ENCODE results near the gene TGFBI. TPM values are rescaled to one million over a fixed set of nuclear protein-coding genes. Genes with fewer than 3 reads are reported as not detected.

TGFBI gene
- total RNA-seq, 1 donor from 2014 or later: 9.5 TPM

DNA sequence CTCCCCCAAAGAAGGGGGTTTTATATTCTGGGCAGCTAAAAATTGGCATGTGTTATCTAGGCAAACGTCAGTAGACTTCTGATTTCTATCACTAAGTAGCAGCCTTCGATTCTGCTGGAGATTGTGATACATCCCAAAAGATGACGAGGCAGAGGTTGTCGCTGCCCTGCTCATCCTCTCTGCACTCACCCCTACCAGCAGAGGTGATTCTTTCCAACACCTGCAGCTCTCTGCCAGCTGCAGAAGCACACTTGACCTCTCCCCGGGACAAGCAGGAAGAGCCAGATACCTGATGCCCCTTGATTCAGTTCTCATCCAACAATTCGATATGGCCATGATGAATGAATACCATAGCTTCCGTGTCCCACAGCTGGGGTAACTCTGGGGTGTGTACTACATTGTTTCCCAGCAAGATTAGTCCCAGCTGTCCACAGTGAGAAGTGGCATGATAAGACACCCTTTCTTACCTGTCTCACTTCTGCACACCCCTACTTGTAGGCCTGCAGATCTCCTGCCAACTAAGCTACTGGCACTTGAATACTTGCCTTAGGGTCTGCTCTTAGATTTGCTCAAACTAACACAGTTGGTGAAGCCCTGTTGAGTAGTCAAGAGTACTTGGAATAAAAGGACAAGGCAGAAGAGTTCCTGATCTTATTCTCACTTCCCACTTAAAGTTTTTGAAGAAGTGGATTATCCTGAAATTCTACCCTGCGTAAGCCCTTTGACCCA is 66.3 kb downstream of the TGFBI start:
- no peaks in the 10 kb centered on the region for H3K9me3 Mint-ChIP-seq
- H3K27me3 ChIP-seq: no peaks in the 10 kb centered on the region
- TF ChIP-seq EZH2 (IDR thresholded peaks at IDR 0.05) (no peak), EZH2phosphoT487 (IDR thresholded peaks at IDR 0.05) (no peak)
- TF ChIP-seq, protein P1, sequence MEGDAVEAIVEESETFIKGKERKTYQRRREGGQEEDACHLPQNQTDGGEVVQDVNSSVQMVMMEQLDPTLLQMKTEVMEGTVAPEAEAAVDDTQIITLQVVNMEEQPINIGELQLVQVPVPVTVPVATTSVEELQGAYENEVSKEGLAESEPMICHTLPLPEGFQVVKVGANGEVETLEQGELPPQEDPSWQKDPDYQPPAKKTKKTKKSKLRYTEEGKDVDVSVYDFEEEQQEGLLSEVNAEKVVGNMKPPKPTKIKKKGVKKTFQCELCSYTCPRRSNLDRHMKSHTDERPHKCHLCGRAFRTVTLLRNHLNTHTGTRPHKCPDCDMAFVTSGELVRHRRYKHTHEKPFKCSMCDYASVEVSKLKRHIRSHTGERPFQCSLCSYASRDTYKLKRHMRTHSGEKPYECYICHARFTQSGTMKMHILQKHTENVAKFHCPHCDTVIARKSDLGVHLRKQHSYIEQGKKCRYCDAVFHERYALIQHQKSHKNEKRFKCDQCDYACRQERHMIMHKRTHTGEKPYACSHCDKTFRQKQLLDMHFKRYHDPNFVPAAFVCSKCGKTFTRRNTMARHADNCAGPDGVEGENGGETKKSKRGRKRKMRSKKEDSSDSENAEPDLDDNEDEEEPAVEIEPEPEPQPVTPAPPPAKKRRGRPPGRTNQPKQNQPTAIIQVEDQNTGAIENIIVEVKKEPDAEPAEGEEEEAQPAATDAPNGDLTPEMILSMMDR (IDR thresholded peaks at IDR 0.05): no peak
- H3K27me3 Mint-ChIP-seq (ENCODE audit: insufficient read depth, low read depth): no peaks in the 10 kb centered on the region
- no peak overlapping the region for H2AFZ ChIP-seq (replicated peaks)
- H3K36me3 Mint-ChIP-seq: no peaks in the 10 kb centered on the region
- H3K9me3 ChIP-seq (ENCODE audit: low read depth): no peaks in the 10 kb centered on the region
- H3K27ac Mint-ChIP-seq: no peak overlapping the region
- no peak for DNase-seq (ENCODE audit: low spot score)
- H3K9ac ChIP-seq: no peak overlapping the region
- H3K27ac ChIP-seq: no peak overlapping the region
- no peaks in the 10 kb centered on the region for H3K4me1 ChIP-seq
- H3K4me1 Mint-ChIP-seq: peaks cover 6% of the 10 kb centered on the region
- H3F3A ChIP-seq (ENCODE audit: low read depth): no peaks in the 10 kb centered on the region
- H3K4me2 ChIP-seq: no peak overlapping the region
- no peak overlapping the region for H3K4me3 ChIP-seq
- H3K79me2 ChIP-seq (ENCODE audit: low read depth): no peaks in the 10 kb centered on the region
- H4K20me1 ChIP-seq (ENCODE audit: low read depth): no peaks in the 10 kb centered on the region
- no peak overlapping the region for H3K4me3 Mint-ChIP-seq
- no peaks in the 10 kb centered on the region for H3K36me3 ChIP-seq

DNA sequence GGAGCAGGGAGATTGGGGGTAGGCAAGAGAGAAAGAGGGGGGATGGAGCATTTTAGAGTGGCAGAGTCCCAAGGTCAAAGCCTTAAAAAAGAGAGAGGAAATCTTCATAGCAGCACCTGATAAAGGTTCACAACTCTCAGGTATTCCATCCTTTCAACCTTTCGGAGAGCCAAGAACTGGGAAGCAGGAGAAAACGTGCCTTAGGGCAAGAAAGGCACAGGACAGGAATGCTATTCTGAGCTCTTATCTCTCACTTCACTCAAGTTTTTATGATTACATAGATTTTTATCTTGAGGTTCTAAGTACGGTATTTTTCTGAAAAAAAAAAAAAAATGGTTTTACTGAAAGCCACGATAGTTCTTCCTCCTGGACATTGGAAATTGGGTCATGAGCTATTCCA is 69.4 kb downstream of the TGFBI start:
- Histone ChIP-seq H3K36me3 (no peaks in the 10 kb centered on the region), H3K4me3 (no peak overlapping the region), H3K4me1 (no peaks in the 10 kb centered on the region), H3K4me2 (no peak overlapping the region), H3K27me3 (no peaks in the 10 kb centered on the region), H3K9me3 (ENCODE audit: low read depth) (no peaks in the 10 kb centered on the region), H4K20me1 (ENCODE audit: low read depth) (no peaks in the 10 kb centered on the region), H2AFZ (replicated peaks) (no peak overlapping the region), H3F3A (ENCODE audit: low read depth) (no peaks in the 10 kb centered on the region), H3K79me2 (ENCODE audit: low read depth) (no peaks in the 10 kb centered on the region), H3K27ac (no peak overlapping the region), H3K9ac (no peak overlapping the region)
- Mint-ChIP-seq H3K27me3 (ENCODE audit: insufficient read depth, low read depth) (no peaks in the 10 kb centered on the region), H3K36me3 (no peaks in the 10 kb centered on the region), H3K4me1 (peaks cover 12% of the 10 kb centered on the region), H3K4me3 (no peak overlapping the region), H3K9me3 (no peaks in the 10 kb centered on the region), H3K27ac (no peak overlapping the region)
- TF ChIP-seq, protein P1 (IDR thresholded peaks at IDR 0.05): no peak
- TF ChIP-seq EZH2phosphoT487 (IDR thresholded peaks at IDR 0.05) (no peak), EZH2 (IDR thresholded peaks at IDR 0.05) (no peak)
- no peak for DNase-seq (ENCODE audit: low spot score)

DNA sequence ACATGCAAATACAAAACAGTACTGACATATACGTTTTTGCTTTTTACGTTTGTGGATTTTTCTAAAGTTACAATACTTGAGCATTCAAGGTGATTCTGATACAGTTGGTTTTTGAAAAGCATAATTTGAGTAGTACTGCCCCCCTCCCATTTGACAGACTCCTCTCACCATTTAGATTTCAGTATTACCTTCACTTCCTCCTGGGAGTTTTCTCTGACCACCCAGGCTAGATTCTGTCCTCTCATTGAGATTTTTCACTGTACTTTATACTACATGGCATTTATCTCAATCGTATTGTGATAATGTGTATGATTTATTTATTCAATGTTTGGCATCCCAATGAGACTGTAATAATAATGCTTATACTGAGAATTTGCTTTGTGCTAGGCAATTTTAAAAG is 71.1 kb downstream of the TGFBI start:
- H3K27me3 Mint-ChIP-seq (ENCODE audit: insufficient read depth, low read depth): peaks cover 2% of the 10 kb centered on the region
- Histone ChIP-seq H3K27ac (no peak overlapping the region), H3K27me3 (no peaks in the 10 kb centered on the region), H3K9ac (no peak overlapping the region), H3F3A (ENCODE audit: low read depth) (no peaks in the 10 kb centered on the region), H3K79me2 (ENCODE audit: low read depth) (no peaks in the 10 kb centered on the region), H3K36me3 (no peaks in the 10 kb centered on the region), H3K9me3 (ENCODE audit: low read depth) (no peaks in the 10 kb centered on the region), H4K20me1 (ENCODE audit: low read depth) (no peaks in the 10 kb centered on the region), H3K4me2 (no peak overlapping the region), H3K4me3 (no peak overlapping the region), H2AFZ (replicated peaks) (no peak overlapping the region), H3K4me1 (peaks cover 11% of the 10 kb centered on the region)
- H3K9me3 Mint-ChIP-seq: no peaks in the 10 kb centered on the region
- TF ChIP-seq EZH2phosphoT487 (IDR thresholded peaks at IDR 0.05) (no peak), EZH2 (IDR thresholded peaks at IDR 0.05) (no peak)
- TF ChIP-seq, protein P1 (IDR thresholded peaks at IDR 0.05): no peak
- peaks cover 21% of the 10 kb centered on the region for H3K4me1 Mint-ChIP-seq
- no peak for DNase-seq (ENCODE audit: low spot score)
- H3K27ac Mint-ChIP-seq: no peak overlapping the region
- H3K4me3 Mint-ChIP-seq: no peak overlapping the region
- no peaks in the 10 kb centered on the region for H3K36me3 Mint-ChIP-seq
